ENCODE data around the gene MATN3.

The MATN3 gene

GRCh38 chr2:20052861-20053281 lies 40.4 kb upstream of the MATN3 start:
- peak; percentile 89 for DNase-seq (ENCODE audit: low read depth)
- H3K4me3 ChIP-seq (ENCODE audit: low read depth, low read length), result peak overlapping the region; percentile 92
- TF ChIP-seq CTCF (conservative IDR thresholded peaks at IDR 0.05; ENCODE audit: low read depth, low read length), result no peak

GRCh38 chr2:20052229-20052851 lies 39.9 kb upstream of the MATN3 start:
- peak overlapping the region; percentile 92 for H3K4me3 ChIP-seq (ENCODE audit: low read depth, low read length)
- TF ChIP-seq CTCF (conservative IDR thresholded peaks at IDR 0.05; ENCODE audit: low read depth, low read length), result no peak
- peak; percentile 49 for DNase-seq (ENCODE audit: low read depth)

DNA sequence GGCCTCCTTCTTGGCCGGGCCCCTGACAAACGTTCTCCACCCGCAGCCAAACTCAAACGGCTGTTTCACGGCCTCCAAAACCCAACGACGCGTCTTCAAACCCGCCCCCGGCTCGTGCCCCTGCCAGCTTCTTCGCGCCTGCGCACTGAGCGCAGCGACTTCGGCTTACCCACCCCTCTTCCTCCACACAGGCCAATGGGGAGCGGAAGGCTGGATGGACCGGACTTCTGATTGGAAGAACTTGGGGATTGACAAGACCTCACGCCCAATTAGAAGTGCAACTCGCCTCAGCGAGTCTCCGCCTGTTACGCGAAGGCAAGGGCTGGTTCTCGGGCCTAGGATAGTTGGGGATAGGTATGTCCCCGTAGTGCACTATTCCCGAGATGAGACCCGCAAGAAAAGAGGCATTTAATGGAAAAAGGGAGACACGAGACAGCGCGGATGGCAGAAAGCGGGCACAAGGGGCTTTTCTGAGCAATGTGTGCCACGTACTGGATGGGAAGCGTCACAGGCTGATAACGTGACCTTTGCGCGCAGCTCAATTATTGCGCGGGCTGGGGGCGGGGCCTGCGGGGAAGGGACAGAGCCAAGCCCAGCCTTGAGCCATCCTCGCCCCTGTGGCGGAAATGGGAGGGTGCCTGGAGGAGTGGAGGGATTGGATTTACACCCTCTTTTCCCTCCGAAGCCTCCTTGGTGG lies 39.2 kb upstream of the MATN3 start, which contains the start of gene LAPTM4A:
Gene LAPTM4A, minus strand, starts transcription at position 97 of the 697 bp plus-strand sequence. CDS start 108 bp downstream, outside the sequence.
- peak; percentile 5 for TF ChIP-seq CTCF (conservative IDR thresholded peaks at IDR 0.05; ENCODE audit: low read depth, low read length)
- peak; percentile 100 for DNase-seq (ENCODE audit: low read depth)
- peak within 1 kb of the TSS; percentile 92 for H3K4me3 ChIP-seq (ENCODE audit: low read depth, low read length)

- DNase-seq (ENCODE audit: low read depth), result peak; percentile 76
- H3K4me3 ChIP-seq (ENCODE audit: low read depth, low read length), result peak overlapping the region; percentile 92
- TF ChIP-seq CTCF (conservative IDR thresholded peaks at IDR 0.05; ENCODE audit: low read depth, low read length), result peak; percentile 42
Measured at GRCh38 chr2:20050646-20051531, 38.4 kb upstream of the MATN3 start.

- H3K4me3 ChIP-seq (ENCODE audit: low read depth, low read length), result peak overlapping the region; percentile 92
- DNase-seq (ENCODE audit: low read depth), result peak; percentile 79
- no peak for TF ChIP-seq CTCF (conservative IDR thresholded peaks at IDR 0.05; ENCODE audit: low read depth, low read length)
Measured at GRCh38 chr2:20050104-20050645, 37.7 kb upstream of the MATN3 start.

DNA sequence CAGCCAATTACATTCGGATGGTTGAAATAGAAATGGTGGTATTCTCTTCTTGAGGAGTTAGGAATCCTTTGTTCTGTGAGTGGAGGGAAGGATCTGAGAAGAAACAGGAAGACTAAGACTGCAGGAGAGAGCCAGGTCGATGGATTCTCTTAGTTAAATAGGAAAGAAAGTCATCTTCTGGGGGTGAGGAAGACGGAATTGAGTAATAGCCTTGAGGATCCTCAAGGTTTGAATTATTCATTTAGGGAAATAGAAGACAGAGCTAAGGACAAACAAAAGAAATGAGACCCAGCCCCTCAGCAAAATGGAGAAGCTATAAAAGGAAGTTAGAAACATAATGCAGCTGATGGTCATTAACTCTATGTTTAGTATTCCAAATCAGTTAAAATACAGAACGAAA lies 37.2 kb upstream of the MATN3 start:
- peak; percentile 43 for DNase-seq (ENCODE audit: low read depth)
- TF ChIP-seq CTCF (conservative IDR thresholded peaks at IDR 0.05; ENCODE audit: low read depth, low read length), result no peak

More for the DNA sequence above, 37.2 kb upstream of the MATN3 start:
- peak overlapping the region; percentile 92 for H3K4me3 ChIP-seq (ENCODE audit: low read depth, low read length)
